CD4-positive, alpha-beta T cell treated with Interleukin-6 at 100 ng/mL for 8 hours (primary cell): ENCODE results near the gene NUPR1.
"Not testable (repeated sequence)": the region's sequence is repeated elsewhere in the genome, so short reads cannot be mapped to it uniquely, and the experiment has no call there.

Source experiments
- DNase-seq: peaks from one replicate; pipeline ENCODE4 v3.0.0-alpha.2; 2020; ENCODE audit warnings: mixed read lengths, low spot score

NUPR1 gene, protein sequence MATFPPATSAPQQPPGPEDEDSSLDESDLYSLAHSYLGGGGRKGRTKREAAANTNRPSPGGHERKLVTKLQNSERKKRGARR

DNA sequence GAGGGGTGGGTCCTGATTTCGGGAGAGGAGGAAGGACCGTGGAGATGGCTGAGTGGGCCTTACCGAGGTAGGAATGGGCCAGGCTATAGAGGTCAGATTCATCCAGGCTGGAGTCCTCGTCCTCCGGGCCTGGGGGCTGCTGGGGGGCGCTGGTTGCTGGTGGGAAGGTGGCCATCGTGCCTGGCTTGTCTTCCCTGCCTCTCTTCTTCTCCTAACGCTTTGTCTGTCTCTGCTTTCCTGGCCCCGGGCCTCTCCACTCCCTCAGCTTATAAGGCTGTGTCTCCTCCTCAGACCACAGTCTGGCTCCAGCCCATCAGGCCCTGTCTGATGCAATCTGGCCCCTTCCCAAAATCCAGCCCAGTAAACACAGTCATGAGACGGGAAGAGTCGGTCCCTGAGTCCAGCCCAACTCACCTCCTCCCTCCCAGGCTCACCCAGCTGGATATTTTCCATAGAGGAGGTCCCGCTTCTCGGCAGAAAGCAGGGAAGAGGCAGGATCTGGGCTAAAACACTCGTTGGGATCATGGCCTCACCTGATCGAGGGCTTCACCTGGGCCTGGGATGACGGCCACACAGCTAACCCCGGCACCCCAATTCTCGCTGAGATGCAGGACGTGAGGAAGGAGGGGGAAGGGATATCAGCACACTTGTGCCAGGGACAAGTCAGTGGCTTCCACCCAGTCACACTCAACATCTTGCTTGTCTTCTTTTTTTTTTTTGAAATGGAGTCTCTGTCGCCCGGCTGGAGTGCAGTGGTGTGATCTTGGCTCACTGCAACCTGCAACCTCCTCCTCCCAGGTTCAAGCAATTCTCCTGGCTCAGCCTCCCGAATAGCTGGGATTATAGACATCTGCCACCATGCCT, at the start of gene NUPR1:
TSS of gene NUPR1 (minus strand) at position 242 of the 864 bp plus-strand sequence. CDS start at position 175, 67 bp downstream.
- DNase-seq = no peak

GRCh38 chr16:28587386-28587785, 48.6 kb upstream of the NUPR1 start:
- DNase-seq = no peak

GRCh38 chr16:28586466-28586865, 47.7 kb upstream of the NUPR1 start:
- no peak for DNase-seq

GRCh38 chr16:28585674-28586073, 46.9 kb upstream of the NUPR1 start:
- DNase-seq = no peak

- DNase-seq = no peak
Measured at GRCh38 chr16:28580726-28581315, 42.0 kb upstream of the NUPR1 start.

DNA sequence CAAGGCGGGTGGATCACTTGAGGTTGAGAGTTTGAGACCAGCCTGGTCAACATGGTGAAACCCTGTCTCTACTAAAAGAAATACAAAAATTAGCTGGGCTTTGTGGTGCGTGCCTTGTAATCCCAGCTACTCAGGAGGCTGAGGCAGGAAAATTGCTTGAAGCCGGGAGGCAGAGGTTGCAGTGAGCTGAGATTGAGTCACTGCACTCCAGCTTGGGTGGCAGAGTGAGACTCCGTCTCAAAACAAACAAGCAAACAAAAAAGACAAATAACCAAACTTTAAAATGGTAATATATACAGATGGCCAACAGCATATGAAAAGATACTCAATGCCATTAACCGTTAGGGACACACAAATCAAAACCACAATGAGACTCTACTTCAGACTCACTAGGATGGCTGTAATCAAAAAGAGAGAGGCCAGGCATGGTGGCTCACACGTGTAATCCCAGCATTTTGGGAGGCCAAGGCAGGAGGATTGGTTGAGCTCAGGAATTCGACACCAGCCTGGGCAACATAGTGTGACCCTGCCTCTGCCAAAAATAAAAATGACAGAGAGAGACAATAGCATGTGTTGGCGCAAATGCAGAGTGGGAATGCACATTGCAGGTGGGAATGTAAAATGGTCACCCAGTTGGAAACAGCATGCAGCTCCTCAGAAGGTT, 36.8 kb upstream of the NUPR1 start:
- no peak for DNase-seq

- DNase-seq = no peak
Measured at GRCh38 chr16:28574925-28575324, 36.2 kb upstream of the NUPR1 start.

DNA sequence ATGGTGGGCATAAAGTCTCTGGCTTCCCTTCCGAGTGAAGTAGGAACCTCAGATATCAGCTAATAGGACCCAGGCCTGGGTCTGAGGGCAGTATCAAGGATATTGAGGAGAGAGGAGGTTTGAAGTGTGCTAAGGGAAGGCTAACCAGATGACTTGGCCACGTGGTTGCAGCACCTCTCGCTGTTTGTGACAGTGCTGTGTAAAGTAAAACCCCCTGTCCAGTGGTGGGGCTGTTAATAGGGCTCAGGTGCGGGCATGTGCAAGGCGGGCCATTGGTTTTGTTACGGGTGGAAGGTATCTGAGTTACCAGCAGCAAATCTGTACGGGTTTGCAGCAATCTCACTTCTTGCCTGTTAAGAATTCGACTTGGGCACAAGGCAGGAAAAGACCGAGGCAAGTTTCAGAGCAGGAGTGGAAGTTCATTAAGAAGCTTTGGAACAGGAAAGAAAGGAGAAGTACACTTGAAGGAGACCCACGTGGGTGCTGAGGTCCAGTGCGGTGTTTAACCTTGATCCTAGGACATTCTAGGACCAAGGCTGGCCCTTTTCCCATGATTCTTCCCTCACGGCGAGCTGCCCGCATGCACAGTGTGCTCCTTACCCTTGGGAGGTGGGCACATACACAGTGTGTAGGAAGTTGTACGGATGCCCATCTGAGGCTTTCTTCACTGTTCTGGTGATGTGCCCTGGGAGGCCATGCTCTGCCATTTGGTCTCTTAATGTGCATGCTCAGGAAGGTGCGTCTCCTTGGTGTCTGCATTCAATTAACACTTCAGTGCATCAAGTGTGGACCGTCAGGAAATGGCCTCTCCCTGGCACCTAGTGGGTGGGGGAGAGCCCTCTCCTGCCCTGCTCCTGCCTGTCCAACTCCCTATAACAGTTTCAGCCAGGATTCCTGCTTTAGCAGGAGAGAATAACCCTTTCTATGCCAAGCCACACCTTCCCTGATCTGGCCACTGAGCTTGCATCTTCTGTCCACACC, 35.3 kb upstream of the NUPR1 start:
- DNase-seq = no peak

GRCh38 chr16:28572696-28573510, 34.1 kb upstream of the NUPR1 start:
- DNase-seq = no peak

GRCh38 chr16:28569968-28570752, 31.4 kb upstream of the NUPR1 start:
- DNase-seq = no peak

GRCh38 chr16:28569021-28569420, 30.2 kb upstream of the NUPR1 start:
- DNase-seq = no peak

GRCh38 chr16:28567292-28567691, 28.5 kb upstream of the NUPR1 start:
- DNase-seq = no peak

GRCh38 chr16:28566233-28566925, 27.6 kb upstream of the NUPR1 start:
- not testable (repeated sequence) for DNase-seq

GRCh38 chr16:28563218-28563617, 24.4 kb upstream of the NUPR1 start:
- DNase-seq = no peak

GRCh38 chr16:28562199-28562598, 23.4 kb upstream of the NUPR1 start:
- no peak for DNase-seq

DNA sequence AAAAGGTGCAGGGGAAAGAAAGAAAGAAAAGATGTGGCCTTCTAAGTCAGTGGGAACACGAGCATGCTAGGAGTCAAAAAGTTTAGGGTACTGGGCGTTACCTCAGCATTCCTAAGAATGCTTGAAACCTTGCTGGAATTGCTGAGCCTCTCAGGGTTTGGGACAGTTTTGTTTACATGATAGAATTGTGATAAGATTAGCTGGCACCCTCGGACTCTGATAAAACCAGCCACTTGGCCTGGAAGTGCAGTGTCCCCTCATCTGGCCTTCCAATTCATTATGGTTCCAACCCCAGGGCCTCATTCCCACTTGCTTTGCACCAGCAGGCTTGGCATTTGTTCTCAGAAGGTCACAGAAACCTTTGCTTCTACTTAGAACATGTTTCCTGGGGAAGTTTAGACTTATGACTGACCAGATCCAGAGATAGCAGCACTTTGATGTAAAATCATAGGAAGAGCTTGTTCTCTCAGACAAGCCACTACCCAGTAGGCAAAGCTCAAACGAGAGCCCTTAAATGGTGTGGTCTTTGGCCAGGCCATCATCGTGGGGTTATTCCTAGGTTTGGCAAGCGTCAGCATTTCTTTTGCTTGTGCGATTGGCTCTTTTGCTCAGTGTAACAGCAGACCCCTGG, 22.9 kb upstream of the NUPR1 start:
- no peak for DNase-seq

DNA sequence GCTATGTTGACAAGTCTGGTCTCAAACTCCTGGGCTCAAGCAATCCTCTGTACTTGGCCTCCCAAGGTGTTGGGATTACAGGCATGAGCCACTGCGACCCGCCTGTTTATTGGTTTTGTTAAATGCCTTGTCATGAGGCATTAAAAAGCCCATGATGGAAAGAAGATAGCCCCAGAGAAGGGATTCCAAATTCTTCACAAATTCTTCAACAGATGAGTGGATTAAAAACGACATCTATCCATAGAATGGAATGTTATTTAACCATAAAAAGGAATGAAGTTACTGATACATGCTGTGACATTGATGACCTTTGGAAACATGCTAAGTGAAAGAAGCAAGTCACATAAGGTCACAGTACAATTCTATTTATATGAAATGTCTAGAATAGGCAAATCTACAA, 19.7 kb upstream of the NUPR1 start:
- no peak for DNase-seq

DNA sequence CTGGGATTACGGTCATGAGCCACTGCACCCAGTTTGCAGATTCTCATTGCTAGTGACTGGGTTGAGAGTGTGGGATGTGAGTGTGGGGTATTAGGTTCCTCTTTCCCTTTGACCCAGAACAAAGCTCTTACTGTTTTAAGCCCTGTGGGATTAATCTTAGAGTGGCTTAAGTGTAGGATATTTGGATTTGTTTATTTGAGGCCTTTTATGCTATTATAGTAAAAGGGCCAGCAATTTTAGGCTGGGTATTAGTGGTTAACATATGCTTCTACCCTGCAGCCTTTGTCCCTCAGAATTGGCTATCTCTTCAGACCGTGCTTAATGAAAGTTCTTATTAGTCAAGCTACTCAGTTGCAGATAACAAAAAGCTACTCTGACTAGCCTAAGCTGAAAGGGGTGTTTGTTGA, 18.1 kb upstream of the NUPR1 start:
- DNase-seq = no peak

GRCh38 chr16:28555561-28555960, 16.8 kb upstream of the NUPR1 start:
- no peak for DNase-seq
